SHP77 treated with DMSO at 0.1 percent for 48 hours (cell line): Measurements from ENCODE around the gene AP4B1.
"Not testable (repeated sequence)": the region's sequence is repeated elsewhere in the genome, so short reads cannot be mapped to it uniquely, and the experiment has no call there.

ENCODE experiments used
- DNase-seq: peaks from one replicate; lab custom pipeline; 2025; lab: John Stamatoyannopoulos, UW

AP4B1 gene

DNA sequence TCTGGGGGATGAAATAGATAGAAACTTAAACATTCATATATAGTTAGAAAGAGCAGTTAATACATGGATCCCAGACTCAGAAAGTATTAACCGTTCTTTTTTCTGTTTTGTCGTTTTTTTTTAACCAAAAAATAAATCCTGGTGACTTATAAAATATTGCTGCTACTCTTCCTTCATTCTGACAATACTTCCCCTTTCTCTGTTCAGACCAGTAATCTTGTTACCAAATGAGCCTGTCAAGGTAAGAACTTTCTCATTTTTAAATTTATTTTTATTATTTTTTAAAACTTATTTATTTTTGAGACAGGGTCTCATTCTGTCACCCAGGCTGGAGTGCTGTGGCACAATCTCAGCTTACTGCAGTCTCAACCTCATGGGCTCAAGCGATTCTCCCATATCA, 46.8 kb downstream of the AP4B1 start:
- DNase-seq, result no peak

DNA sequence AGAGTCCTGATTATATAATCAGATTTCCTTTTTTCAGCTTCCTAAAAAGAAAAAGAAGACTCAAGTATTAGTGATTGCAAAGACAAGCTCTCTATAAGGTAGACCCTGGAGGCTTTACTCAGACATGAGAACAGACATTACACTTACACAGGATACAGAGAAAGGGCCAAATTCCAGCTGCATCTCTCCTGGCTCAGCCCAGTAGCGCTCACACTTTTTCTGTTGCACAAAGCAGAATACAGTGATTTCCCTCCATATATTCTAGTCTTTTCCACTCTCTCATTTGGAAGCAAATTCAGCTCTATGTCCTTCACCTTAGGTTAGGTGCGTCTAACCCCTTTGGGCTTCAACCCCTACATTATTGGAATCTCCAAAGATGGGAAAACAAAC, 48.2 kb downstream of the AP4B1 start:
- no peak for DNase-seq

DNA sequence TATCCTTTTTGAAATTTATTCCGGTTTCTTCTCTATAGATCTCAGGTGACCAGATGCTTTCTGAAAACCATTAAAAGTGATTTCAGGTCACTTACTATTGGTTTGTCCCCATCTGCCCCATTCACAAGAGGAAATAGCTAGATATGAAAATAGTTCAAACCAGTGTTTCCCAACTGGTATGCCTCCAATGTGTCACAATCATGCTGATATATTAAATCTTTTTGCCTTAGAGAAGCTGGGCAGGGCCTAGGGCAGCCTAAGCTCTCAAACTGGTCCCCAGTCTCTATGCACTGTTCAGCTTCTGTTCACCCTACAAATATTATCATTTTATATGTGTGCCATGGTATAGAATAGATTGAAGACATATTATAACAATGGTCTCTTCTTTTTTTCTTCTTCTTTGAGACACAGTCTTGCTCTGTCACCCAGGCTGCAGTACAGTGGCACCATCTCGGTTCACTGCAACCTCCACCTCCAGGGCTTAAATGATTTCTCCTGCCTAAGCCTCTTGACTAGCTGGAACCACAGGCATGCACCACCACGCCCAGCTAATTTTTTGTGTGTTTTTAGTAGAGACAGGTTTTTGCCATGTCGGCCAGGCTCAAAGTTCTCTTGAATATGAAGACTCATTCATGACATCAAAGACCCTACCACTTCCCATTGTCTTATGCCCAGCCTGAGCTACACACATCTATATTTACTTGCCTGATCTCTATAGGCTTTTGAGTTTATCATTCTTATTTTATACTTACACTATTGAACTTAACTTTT, 48.8 kb downstream of the AP4B1 start:
- no peak for DNase-seq

DNA sequence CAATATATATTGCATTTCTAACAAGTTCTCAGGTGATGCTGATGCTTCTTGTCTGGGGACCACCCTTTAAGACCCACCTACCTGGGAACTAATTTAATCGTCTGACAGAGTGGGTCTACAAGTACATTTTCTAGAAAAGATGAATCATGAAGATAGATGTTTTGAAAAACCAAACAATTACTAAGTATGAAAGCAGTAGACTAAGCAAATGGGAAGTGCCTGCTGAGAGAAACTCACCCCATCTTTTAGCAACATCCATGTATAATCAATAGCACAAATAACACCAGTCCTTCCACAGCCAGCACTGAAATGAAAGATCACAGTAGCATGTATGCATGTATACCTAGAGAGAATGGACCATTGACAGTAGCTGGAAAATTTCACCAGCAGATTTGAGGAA, 50.4 kb downstream of the AP4B1 start:
- DNase-seq, result no peak

DNA sequence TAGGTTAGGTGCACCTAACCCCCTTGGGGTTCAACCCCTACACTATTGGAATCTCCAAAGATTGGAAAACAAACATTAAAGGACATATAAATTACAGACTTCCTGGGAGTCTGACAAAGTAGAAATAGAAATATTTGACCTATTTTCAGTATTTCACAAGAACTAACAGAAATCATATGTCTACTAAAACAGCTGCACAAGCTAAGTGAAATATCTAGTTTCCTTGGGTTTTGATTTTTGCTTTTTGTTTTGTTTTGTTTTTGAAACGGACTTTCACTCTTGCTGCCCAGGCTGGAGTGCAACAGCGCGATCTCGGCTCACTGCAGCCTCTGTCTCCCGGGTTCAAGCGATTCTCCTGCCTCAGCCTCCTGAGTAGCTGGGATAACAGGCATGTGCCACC, 51.9 kb downstream of the AP4B1 start:
- DNase-seq, result not testable (repeated sequence)

DNA sequence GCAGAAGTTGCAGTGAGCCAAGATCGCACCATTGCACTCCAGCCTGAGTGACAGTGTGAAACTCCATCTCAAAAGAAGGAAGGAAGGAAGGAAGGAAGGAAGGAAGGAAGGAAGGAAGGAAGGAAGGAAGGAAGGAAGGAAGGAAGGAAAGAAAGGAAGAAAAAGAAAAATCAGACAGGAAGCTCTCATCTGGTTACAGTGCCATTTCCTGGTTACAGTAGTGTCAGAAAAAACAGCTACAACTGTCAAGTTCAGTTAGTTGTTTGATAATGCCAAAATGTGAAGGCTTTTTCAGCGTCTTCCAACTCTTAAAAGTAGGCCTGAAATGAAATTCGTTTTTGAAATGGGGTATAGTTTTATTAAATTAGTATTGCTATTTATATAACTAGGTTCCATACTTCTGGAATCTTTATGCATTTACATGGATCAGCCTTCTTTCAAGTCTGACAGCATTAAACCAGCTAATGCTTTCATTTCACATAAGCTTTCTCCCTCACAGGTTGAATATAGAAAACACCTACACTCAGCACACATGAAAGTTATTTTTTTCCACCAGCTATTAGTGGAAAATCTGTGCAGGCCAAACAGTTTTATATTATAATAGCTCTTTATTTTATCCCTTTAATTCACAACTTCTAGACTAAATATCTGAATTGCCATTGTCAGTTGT, 54.3 kb downstream of the AP4B1 start:
- no peak for DNase-seq

DNA sequence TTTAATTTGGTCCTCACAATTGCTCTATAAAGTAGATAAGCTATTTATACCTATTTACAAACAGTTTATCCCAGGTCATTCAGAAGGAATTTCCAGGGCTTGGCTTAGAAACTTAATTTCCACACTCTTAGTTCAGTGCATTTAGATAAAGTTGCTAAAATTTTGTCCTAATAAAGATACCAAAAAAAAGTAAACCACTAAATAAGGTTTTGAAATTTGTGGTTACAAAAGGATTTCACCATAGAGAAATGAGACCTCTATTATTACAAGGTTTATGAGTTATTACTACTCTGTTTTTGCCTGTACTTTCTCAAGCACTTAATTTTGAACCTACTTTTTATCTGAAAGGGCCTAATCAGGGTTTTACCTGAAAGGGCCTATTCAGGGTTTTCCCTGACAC, 55.5 kb downstream of the AP4B1 start:
- DNase-seq, result no peak

GRCh38 chr1:113846391-113847035, 58.1 kb downstream of the AP4B1 start:
- no peak for DNase-seq
